Cardiac fibroblast (primary cell): Measurements from ENCODE around the gene L3MBTL3.
"Not testable (repeated sequence)": the region's sequence is repeated elsewhere in the genome, so short reads cannot be mapped to it uniquely, and the experiment has no call there.

Source experiments
- DNase-seq, 2 donors: peaks; one replicate each; pipeline versions ENCODE4 v3.0.0 to v3.0.0-alpha.2; 2010; ENCODE audit warnings: low read depth in 2 of 2
- H3K4me3 ChIP-seq, 2 donors: replicated peaks in 1 of 2; 1 replicate in 1 of 2; 2 replicates in 1 of 2; pipeline ENCODE4 v1.5.1; 2011; ENCODE audit warnings: low read depth in 2 of 2, low read length in 2 of 2, mild to moderate bottlenecking in 2 of 2, moderate library complexity in 1 of 2
- CTCF ChIP-seq: IDR thresholded peaks from one replicate; pipeline ENCODE4 v1.5.1; 2011; ENCODE audit warnings: low read depth, mild to moderate bottlenecking, low read length, inconsistent platforms

Gene L3MBTL3

GRCh38 chr6:130113201-130113710 lies 94.9 kb downstream of the L3MBTL3 start:
- H3K4me3 ChIP-seq: no peak overlapping the region
- DNase-seq: no peak
- TF ChIP-seq CTCF: no peak

DNA sequence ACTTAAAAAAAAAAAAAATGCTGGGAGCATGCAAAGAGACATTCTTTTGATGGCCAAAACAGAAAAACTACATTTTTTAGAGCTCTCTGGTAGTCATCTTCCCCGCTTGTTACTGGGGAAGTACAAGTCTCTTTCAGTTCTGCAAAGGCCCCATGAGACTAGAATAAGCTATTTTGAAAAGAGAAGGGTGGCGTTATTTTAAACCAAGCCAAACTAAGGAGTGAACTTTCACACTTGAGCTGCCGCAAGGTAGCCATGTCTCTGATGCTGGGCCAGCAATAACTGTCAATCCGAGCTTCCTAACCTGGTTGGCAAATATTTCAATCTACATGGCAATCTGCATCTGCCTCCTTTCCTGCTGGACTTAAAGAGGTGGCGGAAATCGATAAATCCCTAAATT lies 96.7 kb downstream of the L3MBTL3 start:
- no peak for TF ChIP-seq CTCF

GRCh38 chr6:130116273-130116672 lies 97.9 kb downstream of the L3MBTL3 start:
- no peak for DNase-seq
- H3K4me3 ChIP-seq: no peak overlapping the region
- no peak for TF ChIP-seq CTCF

More for the DNA sequence above, 96.7 kb downstream of the L3MBTL3 start:
- no peak for DNase-seq
- no peak overlapping the region for H3K4me3 ChIP-seq

DNA sequence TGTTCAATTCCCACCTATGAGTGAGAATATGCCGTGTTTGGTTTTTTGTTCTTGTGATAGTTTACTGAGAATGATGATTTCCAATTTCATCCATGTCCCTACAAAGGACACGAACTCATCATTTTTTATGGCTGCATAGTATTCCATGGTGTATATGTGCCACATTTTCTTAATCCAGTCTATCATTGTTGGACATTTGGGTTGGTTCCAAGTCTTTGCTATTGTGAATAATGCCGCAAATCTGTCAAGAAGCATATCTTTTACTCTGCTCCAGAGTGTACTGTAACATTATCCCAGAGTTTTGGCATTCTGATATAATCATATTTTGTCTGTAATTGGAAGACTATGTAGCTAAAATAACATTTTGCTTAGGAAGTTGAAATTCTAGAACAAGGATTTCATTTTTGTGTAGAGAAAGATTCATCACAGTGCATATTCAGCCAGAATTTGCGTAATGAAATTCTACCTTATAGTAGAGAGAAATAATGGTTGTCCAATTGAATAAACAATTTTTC lies 98.9 kb downstream of the L3MBTL3 start:
- not testable (repeated sequence) for DNase-seq, H3K4me3 ChIP-seq

GRCh38 chr6:130118236-130118635 lies 99.9 kb downstream of the L3MBTL3 start:
- no peak overlapping the region for H3K4me3 ChIP-seq
- no peak for DNase-seq
- no peak for TF ChIP-seq CTCF

- DNase-seq: no peak
- TF ChIP-seq CTCF: no peak
- no peak overlapping the region for H3K4me3 ChIP-seq
Measured at GRCh38 chr6:130119211-130119610, 100.8 kb downstream of the L3MBTL3 start.

- no peak for DNase-seq
- TF ChIP-seq CTCF: no peak
- no peak overlapping the region for H3K4me3 ChIP-seq
Measured at GRCh38 chr6:130120731-130121130, 102.3 kb downstream of the L3MBTL3 start.
